Endothelial cell of umbilical vein (primary cell): Measurements from ENCODE around the gene KLHDC4.

Experiments
- CTCF ChIP-seq, 2 donors: IDR thresholded peaks; 1 replicate in 1 of 2; 2 replicates in 1 of 2; pipeline ENCODE4 v1.5.1; 2011; ENCODE audit warnings: low read length in 2 of 2, mild to moderate bottlenecking in 2 of 2, moderate library complexity in 2 of 2, control low read depth in 1 of 2, inconsistent platforms in 1 of 2, low read depth in 1 of 2; ENCODE audit not compliant: insufficient read depth in 1 of 2; ENCODE audit errors: extremely low read depth in 1 of 2
- EZH2 ChIP-seq: IDR thresholded peaks from 2 replicates; pipeline ENCODE4 v1.6.1; 2012; ENCODE audit warnings: borderline replicate concordance, low read depth, mild to moderate bottlenecking, moderate library complexity, low read length, inconsistent platforms; ENCODE audit not compliant: severe bottlenecking
- TF ChIP-seq, protein P1 (sequence below): IDR thresholded peaks from 2 replicates; pipeline ENCODE4 v1.6.1; 2011; ENCODE audit not compliant: insufficient read depth, insufficient read length

- TF ChIP-seq CTCF (IDR thresholded peaks at IDR 0.05; ENCODE audit: extremely low read depth in 1 of 2, insufficient read depth in 1 of 2, low read depth in 1 of 2, low read length in 2 of 2): no peak
- TF ChIP-seq, protein P1, sequence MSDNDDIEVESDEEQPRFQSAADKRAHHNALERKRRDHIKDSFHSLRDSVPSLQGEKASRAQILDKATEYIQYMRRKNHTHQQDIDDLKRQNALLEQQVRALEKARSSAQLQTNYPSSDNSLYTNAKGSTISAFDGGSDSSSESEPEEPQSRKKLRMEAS: no peak
- no peak for TF ChIP-seq EZH2
Observed at GRCh38 chr16:87741700-87742415, 23.9 kb downstream of the KLHDC4 start.
